Skeletal muscle tissue (tissue), 4 donors: Measurements from ENCODE around the gene HOXA9. TPM values are rescaled to one million over a fixed set of nuclear protein-coding genes. Genes with fewer than 3 reads are reported as not detected.

ENCODE experiments used
- H3K27ac ChIP-seq: one replicate; pipeline ENCODE4 v1.7.0; 2013; ENCODE audit warnings: mild to moderate bottlenecking, low read depth, low read length, inconsistent platforms
- H3K27me3 ChIP-seq, 3 donors: one replicate each; pipeline ENCODE4 v1.7.0; 2013; ENCODE audit warnings: low read length in 3 of 3; ENCODE audit not compliant: control insufficient read depth in 3 of 3, insufficient read depth in 3 of 3
- H3K36me3 ChIP-seq, 3 donors: one replicate each; pipeline ENCODE4 v1.7.0; 2013; ENCODE audit warnings: low read length in 3 of 3; ENCODE audit not compliant: control insufficient read depth in 3 of 3, insufficient read depth in 3 of 3
- H3K4me1 ChIP-seq, 3 donors: one replicate each; pipeline ENCODE4 v1.7.0; 2013; ENCODE audit warnings: low read length in 3 of 3, mild to moderate bottlenecking in 3 of 3; ENCODE audit not compliant: control insufficient read depth in 3 of 3, insufficient read depth in 3 of 3
- H3K4me3 ChIP-seq, 3 donors: one replicate each; pipeline ENCODE4 v1.7.0; 2013; ENCODE audit warnings: low read length in 3 of 3
- H3K9ac ChIP-seq, 3 donors: one replicate each; pipeline ENCODE4 v1.7.0; 2013; ENCODE audit warnings: low read length in 3 of 3, mild to moderate bottlenecking in 3 of 3, moderate library complexity in 2 of 3, low read depth in 1 of 3
- H3K9me3 ChIP-seq, 3 donors: one replicate each; pipeline ENCODE4 v1.7.0; 2013; ENCODE audit warnings: low read length in 3 of 3; ENCODE audit not compliant: control insufficient read depth in 3 of 3
- total RNA-seq: library from RNA; depleted of rRNA; stranded (reverse); fragments of >200 nt; gene quantifications from one replicate; pipeline ENCODE4 v1.2.3, GENCODE V29; 2014
- donor health status: Osteomylitis.

HOXA9 gene
- total RNA-seq, 1 donor from 2014 or later: 7.8 TPM

DNA sequence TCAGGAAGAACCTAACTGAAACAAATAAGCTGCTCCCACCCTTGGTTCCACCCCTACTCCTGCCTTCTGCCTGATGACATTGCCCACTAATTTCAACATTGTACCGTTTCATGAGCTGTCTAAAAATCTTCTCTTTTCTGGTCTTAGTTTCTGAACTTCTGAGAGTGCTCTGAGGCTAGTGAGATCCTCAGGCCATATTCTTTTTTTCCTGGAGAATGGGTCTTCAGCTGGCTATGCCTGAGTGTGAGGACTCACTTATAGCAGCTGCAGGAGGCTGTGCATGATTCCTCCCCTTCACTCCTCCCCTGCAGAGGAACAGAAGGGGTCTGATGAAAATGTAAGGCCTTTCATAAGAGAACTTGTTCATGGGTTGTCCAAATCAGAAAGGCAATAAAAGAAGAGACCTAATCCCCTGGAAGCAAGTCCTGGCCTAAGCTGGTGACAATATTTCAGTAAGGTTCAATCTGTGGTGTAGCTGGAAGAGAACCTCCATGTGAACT is 45.9 kb downstream of the HOXA9 start:
- Histone ChIP-seq H3K9ac (peak overlapping the region in 1 of 3 donors; percentile 29), H3K4me3 (no peak overlapping the region), H3K4me1 (peaks cover 11 to 29% (median 25%) of the 10 kb centered on the region in 3 donors), H3K36me3 (peaks cover 0 to 7% (median 2%) of the 10 kb centered on the region in 3 donors), H3K27me3 (no peaks in the 10 kb centered on the region), H3K27ac (no peak overlapping the region), H3K9me3 (no peaks in the 10 kb centered on the region)

GRCh38 chr7:27118580-27118979 is 46.8 kb downstream of the HOXA9 start:
- peaks cover 0 to 7% (median 2%) of the 10 kb centered on the region in 3 donors for H3K36me3 ChIP-seq
- H3K27ac ChIP-seq: no peak overlapping the region
- peak overlapping the region in 1 of 3 donors; percentile 23 for H3K4me3 ChIP-seq
- H3K9ac ChIP-seq: peak overlapping the region in 2 of 3 donors; percentile 5 to 54
- peaks cover 14 to 33% (median 29%) of the 10 kb centered on the region in 3 donors for H3K4me1 ChIP-seq
- H3K27me3 ChIP-seq: no peaks in the 10 kb centered on the region
- H3K9me3 ChIP-seq: no peaks in the 10 kb centered on the region

DNA sequence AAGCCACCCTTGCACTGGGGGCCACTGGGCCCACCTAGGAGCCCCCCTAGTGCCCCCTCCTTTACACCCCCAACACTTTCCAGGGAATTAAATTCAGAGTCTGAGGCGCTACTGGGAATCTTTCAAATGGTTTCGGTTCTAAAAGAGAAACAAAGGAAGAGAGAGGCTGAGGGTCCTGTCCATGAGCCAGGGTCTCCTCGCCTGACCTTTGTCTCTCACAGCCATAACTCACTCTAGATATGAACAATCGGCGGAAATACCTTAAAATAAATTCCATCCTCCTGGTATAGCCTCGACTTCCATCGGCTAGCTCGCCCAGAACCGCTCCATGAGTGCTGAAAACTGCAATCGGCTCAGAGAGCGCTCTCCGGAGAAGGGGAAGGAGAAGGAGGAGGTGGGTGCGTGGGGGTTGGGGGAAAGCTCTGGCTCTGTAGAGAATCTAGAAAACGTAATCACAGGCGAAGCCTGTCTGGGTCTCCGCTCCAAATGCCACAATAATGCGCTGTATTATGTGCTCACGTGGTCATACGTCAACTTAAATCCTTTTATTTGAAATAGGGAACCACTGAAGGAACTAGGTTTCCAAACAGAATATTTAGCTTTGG is 47.3 kb downstream of the HOXA9 start:
- H3K27me3 ChIP-seq: no peaks in the 10 kb centered on the region
- H3K36me3 ChIP-seq: peaks cover 0 to 7% (median 2%) of the 10 kb centered on the region in 3 donors
- H3K9ac ChIP-seq: peak overlapping the region in 2 of 3 donors; percentile 5 to 54
- peaks cover 18 to 36% (median 34%) of the 10 kb centered on the region in 3 donors for H3K4me1 ChIP-seq
- peak overlapping the region in 2 of 3 donors; percentile 22 to 23 for H3K4me3 ChIP-seq
- H3K27ac ChIP-seq: no peak overlapping the region
- no peaks in the 10 kb centered on the region for H3K9me3 ChIP-seq

DNA sequence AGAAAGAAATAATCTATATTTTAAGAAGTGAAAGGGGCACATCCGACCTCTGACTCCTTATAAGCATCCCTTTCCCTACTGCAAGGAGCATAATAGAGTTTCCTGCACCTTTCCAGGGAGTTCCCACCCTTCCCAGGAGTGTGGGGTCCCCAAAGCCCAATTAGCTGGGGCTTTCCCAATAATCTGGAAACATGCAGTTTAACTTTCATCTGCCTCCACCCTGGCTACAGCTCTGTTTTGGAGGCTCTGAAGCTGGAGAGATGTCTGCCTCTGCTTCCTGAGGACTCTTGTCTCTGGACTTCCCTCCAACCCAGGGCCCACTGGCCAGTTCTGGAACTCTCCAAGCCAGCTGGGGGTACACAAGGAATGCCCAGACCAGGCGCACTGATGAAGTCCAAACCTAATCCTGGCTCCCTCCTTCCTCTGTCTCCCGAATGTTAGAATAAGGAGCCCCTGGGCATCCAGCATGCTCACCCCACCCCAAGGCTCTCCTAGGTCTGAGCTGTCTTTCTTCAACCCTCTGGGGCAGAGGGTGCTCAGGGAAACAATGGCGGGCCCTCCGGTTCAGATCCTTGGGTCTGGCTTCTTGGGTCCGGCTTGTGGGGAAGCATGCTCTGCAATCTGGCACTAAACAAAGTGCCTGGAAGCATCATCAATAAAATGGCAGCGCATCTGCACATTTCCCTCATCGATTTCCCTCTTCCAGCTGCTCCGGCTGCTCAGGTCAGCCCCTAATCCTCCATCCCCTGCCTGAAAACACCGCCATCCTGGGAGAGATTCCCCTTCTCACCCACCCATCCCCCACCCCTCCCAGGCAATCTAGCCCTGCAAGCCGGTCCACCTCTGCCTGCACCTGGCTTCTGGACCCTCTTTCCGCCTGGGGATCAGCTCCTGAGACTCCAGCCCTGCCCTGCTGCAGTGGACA is 48.1 kb downstream of the HOXA9 start:
- H3K4me1 ChIP-seq: peaks cover 21 to 41% (median 35%) of the 10 kb centered on the region in 3 donors
- H3K9ac ChIP-seq: peak overlapping the region in 1 of 3 donors; percentile 16
- H3K27me3 ChIP-seq: no peaks in the 10 kb centered on the region
- no peak overlapping the region for H3K27ac ChIP-seq
- no peaks in the 10 kb centered on the region for H3K9me3 ChIP-seq
- peak overlapping the region in 1 of 3 donors; percentile 22 for H3K4me3 ChIP-seq
- H3K36me3 ChIP-seq: peaks cover 0 to 7% (median 0%) of the 10 kb centered on the region in 3 donors

- no peak overlapping the region for H3K9ac ChIP-seq
- peaks cover 0 to 5% (median 0%) of the 10 kb centered on the region in 3 donors for H3K36me3 ChIP-seq
- H3K27me3 ChIP-seq: no peaks in the 10 kb centered on the region
- H3K9me3 ChIP-seq: no peaks in the 10 kb centered on the region
- peaks cover 22 to 48% (median 42%) of the 10 kb centered on the region in 3 donors for H3K4me1 ChIP-seq
- H3K27ac ChIP-seq: no peak overlapping the region
- H3K4me3 ChIP-seq: no peak overlapping the region
Observed at GRCh38 chr7:27116031-27116961, 49.0 kb downstream of the HOXA9 start.

- H3K9ac ChIP-seq: peak overlapping the region in 1 of 3 donors; percentile 50
- H3K27me3 ChIP-seq: no peaks in the 10 kb centered on the region
- H3K4me3 ChIP-seq: peak overlapping the region in 2 of 3 donors; percentile 41 to 51
- H3K9me3 ChIP-seq: no peaks in the 10 kb centered on the region
- H3K4me1 ChIP-seq: peaks cover 26 to 48% (median 42%) of the 10 kb centered on the region in 3 donors
- no peak overlapping the region for H3K27ac ChIP-seq
- H3K36me3 ChIP-seq: peaks cover 0 to 5% (median 0%) of the 10 kb centered on the region in 3 donors
Observed at GRCh38 chr7:27115221-27116026, 49.9 kb downstream of the HOXA9 start.

- Histone ChIP-seq H3K4me1 (peaks cover 26 to 47% (median 38%) of the 10 kb centered on the region in 3 donors), H3K9me3 (no peaks in the 10 kb centered on the region), H3K9ac (no peak overlapping the region), H3K27ac (no peak overlapping the region), H3K4me3 (peak overlapping the region in 2 of 3 donors; percentile 29 to 51), H3K36me3 (peaks cover 0 to 5% (median 0%) of the 10 kb centered on the region in 3 donors), H3K27me3 (no peaks in the 10 kb centered on the region)
Observed at GRCh38 chr7:27114881-27115220, 50.5 kb downstream of the HOXA9 start.

DNA sequence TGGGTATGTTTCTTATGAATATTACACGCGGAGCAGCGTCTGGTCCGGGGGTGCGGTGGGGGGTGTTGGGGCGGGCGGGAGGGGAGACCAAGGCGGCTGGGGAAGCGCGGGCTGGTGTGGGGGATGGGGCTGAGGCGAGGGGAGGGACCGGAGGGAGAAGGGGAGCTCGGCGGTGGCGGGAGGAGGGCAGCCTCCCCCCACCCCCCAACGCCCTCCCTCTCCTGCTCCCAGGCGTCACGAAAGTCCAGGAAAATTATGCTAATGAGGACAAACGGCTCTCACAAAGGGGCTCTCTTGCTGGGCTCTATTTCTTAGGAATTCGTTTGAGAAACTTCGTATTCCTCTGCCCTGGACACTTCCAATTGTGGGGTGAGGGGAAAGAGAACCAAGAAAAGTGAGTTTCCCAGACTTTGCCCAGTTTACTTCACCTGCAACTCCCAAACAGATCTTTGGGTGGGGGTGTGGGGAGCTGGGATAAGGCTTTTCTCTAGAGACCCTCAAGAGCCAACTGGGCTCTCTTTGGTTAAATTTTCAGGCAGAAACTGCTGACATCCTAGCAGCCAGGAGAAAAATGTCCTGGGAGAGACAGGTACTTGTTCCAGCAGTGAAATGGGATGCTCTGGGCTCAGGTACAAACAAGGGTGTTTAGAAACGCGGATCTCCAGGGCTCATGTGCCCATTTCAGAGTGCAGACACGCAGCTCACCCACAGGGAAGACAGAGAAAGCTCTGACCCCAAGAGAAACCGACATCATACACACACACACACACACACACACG is 51.2 kb downstream of the HOXA9 start:
- H3K9ac ChIP-seq: peak overlapping the region; percentile 50 to 70 (median 69)
- peak overlapping the region; percentile 45 to 71 (median 69) for H3K4me3 ChIP-seq
- H3K4me1 ChIP-seq: peaks cover 28 to 43% (median 34%) of the 10 kb centered on the region in 3 donors

More for the DNA sequence above, 51.2 kb downstream of the HOXA9 start:
- peak overlapping the region; percentile 69 for H3K27ac ChIP-seq
- no peaks in the 10 kb centered on the region for H3K27me3 ChIP-seq
- no peaks in the 10 kb centered on the region for H3K9me3 ChIP-seq
- H3K36me3 ChIP-seq: peaks cover 0 to 6% (median 0%) of the 10 kb centered on the region in 3 donors
